HG03039 (cell line): ENCODE data around the gene NFKB1.
"Not testable (repeated sequence)": the region's sequence is repeated elsewhere in the genome, so short reads cannot be mapped to it uniquely, and the experiment has no call there.

Experiments used
- ATAC-seq: cut with Tn5 transposase; IDR thresholded peaks from one replicate; pipeline ENCODE4 v1.9.1; 2021; ENCODE audit warnings: mild to moderate bottlenecking, moderate library complexity; ENCODE audit not compliant: unreplicated experiment

The NFKB1 gene

GRCh38 chr4:102619776-102620631 lies 118.8 kb downstream of the NFKB1 start:
- not testable (repeated sequence) for ATAC-seq

- ATAC-seq = no peak
Observed at GRCh38 chr4:102620697-102621497, 119.7 kb downstream of the NFKB1 start.

GRCh38 chr4:102623622-102624021 lies 122.5 kb downstream of the NFKB1 start:
- ATAC-seq = no peak

GRCh38 chr4:102624505-102624904 lies 123.3 kb downstream of the NFKB1 start:
- ATAC-seq = no peak

- ATAC-seq = peak; percentile 82
Observed at GRCh38 chr4:102625232-102625930, 124.2 kb downstream of the NFKB1 start.

GRCh38 chr4:102627831-102628523 lies 126.8 kb downstream of the NFKB1 start:
- no peak for ATAC-seq

GRCh38 chr4:102629673-102630072 lies 128.5 kb downstream of the NFKB1 start:
- no peak for ATAC-seq

- ATAC-seq = no peak
Observed at GRCh38 chr4:102631616-102632015, 130.5 kb downstream of the NFKB1 start.

- no peak for ATAC-seq
Observed at GRCh38 chr4:102632241-102633065, 131.3 kb downstream of the NFKB1 start.

- ATAC-seq = no peak
Observed at GRCh38 chr4:102633100-102633499, 131.9 kb downstream of the NFKB1 start.

GRCh38 chr4:102637391-102637790 lies 136.2 kb downstream of the NFKB1 start:
- ATAC-seq = no peak

GRCh38 chr4:102638621-102639020 lies 137.5 kb downstream of the NFKB1 start:
- ATAC-seq = no peak

GRCh38 chr4:102639598-102639997 lies 138.4 kb downstream of the NFKB1 start:
- ATAC-seq = no peak

GRCh38 chr4:102640669-102641068 lies 139.5 kb downstream of the NFKB1 start:
- no peak for ATAC-seq

- no peak for ATAC-seq
Observed at GRCh38 chr4:102641793-102642192, 140.6 kb downstream of the NFKB1 start.

GRCh38 chr4:102642631-102643298 lies 141.6 kb downstream of the NFKB1 start:
- ATAC-seq = no peak

- no peak for ATAC-seq
Observed at GRCh38 chr4:102647117-102647516, 146.0 kb downstream of the NFKB1 start.

- ATAC-seq = no peak
Observed at GRCh38 chr4:102657206-102657605, 156.0 kb downstream of the NFKB1 start.

GRCh38 chr4:102663073-102663472 lies 161.9 kb downstream of the NFKB1 start:
- ATAC-seq = no peak
